ENCODE data around the gene TANC1.

- TF ChIP-seq CTCF (IDR thresholded peaks at IDR 0.05; ENCODE audit: borderline replicate concordance, extremely low read depth, low read length, poor library complexity, severe bottlenecking) (no peak), EZH2 (IDR thresholded peaks at IDR 0.05; ENCODE audit: borderline replicate concordance, low read depth, low read length, severe bottlenecking) (no peak)
These were observed 306.7 kb downstream of the TANC1 start for GRCh38 chr2:159275111-159275510.

Measured in DND-41 (cell line).